ENCODE data around the gene TNRC18.

TNRC18 gene

DNA sequence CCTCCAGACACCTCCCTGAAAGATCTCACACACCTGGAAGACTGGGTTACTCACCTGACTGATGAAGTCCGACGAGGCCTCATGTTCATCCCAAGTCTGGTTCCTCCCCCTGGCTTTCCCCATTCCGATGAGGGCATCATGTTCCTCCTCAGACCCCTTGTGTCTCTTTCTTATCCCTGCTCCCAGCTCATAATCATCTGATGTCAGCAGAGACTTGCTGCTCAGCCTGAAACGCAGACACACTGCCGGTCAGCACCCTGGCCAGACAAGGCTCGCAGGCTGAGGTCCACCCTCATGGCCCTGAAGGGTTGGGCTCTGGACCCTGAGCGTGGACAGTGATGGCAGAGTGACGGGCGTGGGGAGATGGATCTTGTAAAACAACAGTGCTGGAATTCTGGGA lies 64.3 kb downstream of the TNRC18 start:
- Histone ChIP-seq H3K4me3 (ENCODE audit: low read depth, low read length) (no peak overlapping the region), H3K36me3 (ENCODE audit: control insufficient read depth, insufficient read depth, low read length) (peaks cover 10% of the 10 kb centered on the region)

DNA sequence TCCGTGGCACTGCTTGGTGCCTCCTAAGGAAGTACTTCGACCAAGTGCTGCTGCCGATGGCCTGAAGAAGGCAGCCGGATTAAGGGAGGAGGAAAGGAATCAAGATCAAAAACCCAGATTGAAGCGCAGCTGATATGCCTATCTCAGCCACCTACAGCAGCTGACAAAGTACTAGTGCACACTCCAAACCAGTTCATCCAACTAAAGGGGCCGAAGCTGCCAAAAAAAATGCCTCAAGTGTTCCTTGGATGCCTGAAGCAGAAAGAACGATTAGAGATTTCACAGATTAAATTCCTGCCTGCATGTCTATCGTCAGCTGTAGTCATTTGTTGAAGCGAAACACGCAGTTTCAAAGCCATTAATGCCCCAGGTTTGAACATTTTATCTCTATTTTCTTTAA lies 65.7 kb downstream of the TNRC18 start:
- H3K4me3 ChIP-seq (ENCODE audit: low read depth, low read length), result no peak overlapping the region
- H3K4me1 ChIP-seq (ENCODE audit: control insufficient read depth, insufficient read depth, low read length), result no peaks in the 10 kb centered on the region
- H3K36me3 ChIP-seq (ENCODE audit: control insufficient read depth, insufficient read depth, low read length), result peaks cover 10% of the 10 kb centered on the region
- no peaks in the 10 kb centered on the region for H3K27me3 ChIP-seq (ENCODE audit: control insufficient read depth, insufficient read depth, low read length)
- H3K9me3 ChIP-seq (ENCODE audit: control insufficient read depth, insufficient read depth, low read length), result no peaks in the 10 kb centered on the region
- no peak overlapping the region for H3K9ac ChIP-seq (ENCODE audit: low read depth, low read length)

More for the DNA sequence above, 64.3 kb downstream of the TNRC18 start:
- Histone ChIP-seq H3K27me3 (ENCODE audit: control insufficient read depth, insufficient read depth, low read length) (no peaks in the 10 kb centered on the region), H3K9me3 (ENCODE audit: control insufficient read depth, insufficient read depth, low read length) (no peaks in the 10 kb centered on the region), H3K4me1 (ENCODE audit: control insufficient read depth, insufficient read depth, low read length) (no peaks in the 10 kb centered on the region), H3K9ac (ENCODE audit: low read depth, low read length) (no peak overlapping the region)

DNA sequence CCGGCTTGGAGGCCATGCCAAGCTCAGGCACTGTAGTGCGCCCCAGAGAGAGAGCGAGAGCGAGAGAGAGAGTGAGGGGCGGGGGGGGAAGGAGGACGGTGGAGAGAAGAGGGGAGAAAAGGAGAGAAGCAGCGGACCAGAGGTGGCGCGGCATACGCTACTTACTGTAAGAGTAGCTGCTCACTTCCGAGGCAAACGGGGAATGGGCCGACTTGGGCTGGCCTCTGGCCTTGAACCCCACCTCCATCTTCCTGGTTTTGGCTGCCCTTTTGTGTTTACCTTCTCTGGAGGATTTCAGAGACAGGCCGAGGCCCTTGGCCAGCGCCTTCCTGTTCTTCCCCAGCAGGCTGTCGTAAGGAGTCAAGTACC lies 66.9 kb downstream of the TNRC18 start:
- peaks cover 8% of the 10 kb centered on the region for H3K36me3 ChIP-seq (ENCODE audit: control insufficient read depth, insufficient read depth, low read length)

DNA sequence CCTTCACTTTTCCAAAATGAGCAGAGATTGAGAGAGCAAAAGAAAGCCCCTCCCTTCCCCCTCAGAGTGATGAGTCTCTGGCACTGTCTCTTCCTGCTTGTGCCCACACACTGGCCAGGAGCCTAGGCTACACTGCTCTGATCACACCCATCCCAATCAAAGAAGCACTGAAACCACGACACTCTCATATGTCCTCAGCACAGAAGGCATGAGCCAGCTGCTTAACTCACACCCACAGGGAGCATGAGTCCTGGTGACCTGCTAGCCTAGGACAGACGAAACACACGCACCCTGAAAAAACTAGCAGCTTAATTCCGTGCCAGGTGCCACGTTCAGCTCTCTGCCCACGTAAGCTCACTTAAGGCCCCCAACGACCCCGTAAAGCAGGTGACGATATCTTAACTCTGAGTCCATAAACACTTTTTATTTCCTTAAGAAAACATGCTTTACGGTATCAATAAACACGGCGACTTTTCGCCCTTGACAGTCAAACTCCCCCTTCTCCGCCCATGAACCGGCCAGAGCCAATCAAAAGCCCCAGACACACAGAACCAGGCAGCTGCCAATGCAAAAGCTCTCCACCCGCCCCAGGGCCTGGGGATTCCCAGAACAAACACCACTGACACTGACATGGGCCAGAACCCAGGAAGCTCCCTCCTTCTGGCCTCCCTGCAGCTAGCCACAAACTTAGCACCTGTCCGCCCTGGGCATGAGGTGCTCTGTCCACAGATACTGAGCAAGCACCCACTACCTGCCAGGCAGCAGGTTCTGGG lies 69.0 kb downstream of the TNRC18 start:
- no peak overlapping the region for H3K9ac ChIP-seq (ENCODE audit: low read depth, low read length)
- peaks cover 9% of the 10 kb centered on the region for H3K27me3 ChIP-seq (ENCODE audit: control insufficient read depth, insufficient read depth, low read length)
- no peak overlapping the region for H3K4me3 ChIP-seq (ENCODE audit: low read depth, low read length)
- no peaks in the 10 kb centered on the region for H3K9me3 ChIP-seq (ENCODE audit: control insufficient read depth, insufficient read depth, low read length)
- peaks cover 4% of the 10 kb centered on the region for H3K4me1 ChIP-seq (ENCODE audit: control insufficient read depth, insufficient read depth, low read length)
- H3K36me3 ChIP-seq (ENCODE audit: control insufficient read depth, insufficient read depth, low read length), result no peaks in the 10 kb centered on the region

More for the DNA sequence above, 66.9 kb downstream of the TNRC18 start:
- H3K9me3 ChIP-seq (ENCODE audit: control insufficient read depth, insufficient read depth, low read length), result no peaks in the 10 kb centered on the region
- peaks cover 2% of the 10 kb centered on the region for H3K4me1 ChIP-seq (ENCODE audit: control insufficient read depth, insufficient read depth, low read length)
- no peak overlapping the region for H3K4me3 ChIP-seq (ENCODE audit: low read depth, low read length)
- peaks cover 7% of the 10 kb centered on the region for H3K27me3 ChIP-seq (ENCODE audit: control insufficient read depth, insufficient read depth, low read length)
- no peak overlapping the region for H3K9ac ChIP-seq (ENCODE audit: low read depth, low read length)

DNA sequence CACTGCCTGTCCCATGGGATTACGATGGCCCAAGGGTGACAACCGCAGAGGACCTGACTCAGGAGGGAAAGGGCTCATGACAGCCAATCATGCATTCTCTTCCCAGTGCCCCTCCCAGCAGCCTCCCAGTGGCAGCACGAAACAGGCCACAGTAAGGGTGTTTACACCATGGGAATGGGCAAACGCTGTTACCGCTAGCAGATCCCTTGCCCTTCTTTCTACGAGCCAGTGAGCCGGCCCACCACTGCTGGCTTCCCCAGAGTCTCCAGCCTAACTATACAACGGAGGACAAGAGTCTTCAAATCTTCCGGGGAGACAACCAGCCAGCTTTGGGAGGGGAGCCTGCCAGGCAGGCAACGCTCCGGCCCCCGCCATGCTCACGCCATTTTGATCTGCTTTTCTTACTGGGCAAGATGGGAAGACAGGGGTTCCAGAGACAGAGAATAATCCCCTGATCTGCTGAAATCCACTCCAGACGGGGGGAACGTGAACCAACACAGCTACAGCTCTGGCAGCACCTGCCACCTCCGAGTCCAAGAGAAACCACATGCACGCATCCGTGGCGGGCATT lies 71.1 kb downstream of the TNRC18 start:
- Histone ChIP-seq H3K4me1 (ENCODE audit: control insufficient read depth, insufficient read depth, low read length) (peaks cover 4% of the 10 kb centered on the region), H3K4me3 (ENCODE audit: low read depth, low read length) (no peak overlapping the region), H3K9ac (ENCODE audit: low read depth, low read length) (no peak overlapping the region), H3K9me3 (ENCODE audit: control insufficient read depth, insufficient read depth, low read length) (no peaks in the 10 kb centered on the region), H3K27me3 (ENCODE audit: control insufficient read depth, insufficient read depth, low read length) (peaks cover 12% of the 10 kb centered on the region), H3K36me3 (ENCODE audit: control insufficient read depth, insufficient read depth, low read length) (no peaks in the 10 kb centered on the region)

DNA sequence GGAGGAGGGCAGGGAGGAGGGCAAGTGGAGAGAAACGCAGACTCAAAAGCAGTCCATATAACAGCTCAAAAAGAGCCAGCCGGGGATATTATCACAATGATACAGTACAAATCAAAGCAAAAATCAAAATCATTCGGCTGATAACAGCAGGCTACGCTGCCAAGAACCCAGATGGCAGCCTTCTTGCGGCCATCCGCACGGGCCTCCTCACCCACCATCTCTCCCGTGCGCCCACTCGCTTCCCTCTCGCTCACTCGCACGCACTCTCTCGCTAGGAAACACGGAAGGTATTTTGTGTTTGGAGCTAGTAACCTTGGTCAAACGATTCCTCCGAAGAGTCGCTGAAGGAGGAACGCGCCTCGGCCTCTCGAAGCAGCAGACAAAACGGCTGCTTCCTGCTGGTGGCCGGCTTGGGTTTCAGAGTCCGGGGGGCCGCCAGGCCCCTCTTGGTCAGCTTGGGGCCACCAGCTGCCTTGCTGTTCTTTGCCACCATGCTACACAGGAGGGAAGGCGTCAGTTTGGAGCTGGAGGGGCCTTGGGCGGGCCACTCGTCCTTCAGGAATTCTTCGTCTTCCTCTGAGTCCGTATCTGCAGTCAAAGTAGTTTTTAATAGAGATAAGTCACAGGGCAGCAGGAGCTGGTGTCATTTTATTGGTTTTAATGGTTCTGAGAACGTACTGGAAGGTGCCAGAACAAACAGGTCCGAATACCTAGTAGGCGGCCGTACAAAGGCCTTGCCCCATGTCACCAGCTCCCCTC lies 71.9 kb downstream of the TNRC18 start:
- Histone ChIP-seq H3K4me1 (ENCODE audit: control insufficient read depth, insufficient read depth, low read length) (peaks cover 4% of the 10 kb centered on the region), H3K9ac (ENCODE audit: low read depth, low read length) (no peak overlapping the region), H3K27me3 (ENCODE audit: control insufficient read depth, insufficient read depth, low read length) (peaks cover 12% of the 10 kb centered on the region), H3K36me3 (ENCODE audit: control insufficient read depth, insufficient read depth, low read length) (no peaks in the 10 kb centered on the region), H3K4me3 (ENCODE audit: low read depth, low read length) (no peak overlapping the region), H3K9me3 (ENCODE audit: control insufficient read depth, insufficient read depth, low read length) (no peaks in the 10 kb centered on the region)

DNA sequence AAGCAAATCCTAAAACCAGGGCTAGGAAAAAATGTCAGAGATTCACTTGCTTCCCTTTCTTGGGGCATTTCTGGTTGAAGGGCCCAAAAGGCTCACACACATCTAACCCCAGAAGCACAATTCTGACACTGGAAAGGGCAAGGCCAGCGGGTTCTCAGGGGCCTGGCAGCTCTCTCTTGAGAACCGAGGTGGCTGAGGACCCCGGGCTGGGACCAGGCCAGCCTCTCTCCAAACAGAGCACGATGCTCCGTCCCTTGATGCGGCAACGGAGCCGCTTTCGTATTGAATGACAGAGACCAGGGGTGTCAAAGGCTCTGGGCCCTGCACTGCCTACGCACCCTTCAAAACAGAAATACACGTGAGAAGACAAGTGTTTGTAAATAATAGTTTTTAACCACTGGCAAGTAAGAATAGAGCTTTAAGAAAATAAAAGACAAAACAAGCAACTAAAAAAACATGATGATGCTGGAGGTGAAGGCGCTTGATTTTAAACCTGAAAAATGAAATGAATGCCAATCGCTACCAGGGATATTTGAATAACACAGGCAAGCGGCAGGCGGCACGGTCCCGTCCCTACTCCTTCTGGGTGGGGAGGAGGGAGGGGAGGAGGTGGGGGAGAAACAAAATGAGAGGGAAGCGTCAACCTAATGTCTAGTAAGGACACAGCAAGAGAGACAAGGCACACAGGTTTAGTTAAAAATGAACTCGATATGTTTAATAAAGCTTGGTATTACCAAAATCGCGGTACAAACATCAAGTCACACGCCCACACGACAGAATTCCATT lies 72.8 kb downstream of the TNRC18 start:
- Histone ChIP-seq H3K9ac (ENCODE audit: low read depth, low read length) (no peak overlapping the region), H3K36me3 (ENCODE audit: control insufficient read depth, insufficient read depth, low read length) (no peaks in the 10 kb centered on the region), H3K4me3 (ENCODE audit: low read depth, low read length) (peak overlapping the region; percentile 22), H3K9me3 (ENCODE audit: control insufficient read depth, insufficient read depth, low read length) (no peaks in the 10 kb centered on the region), H3K4me1 (ENCODE audit: control insufficient read depth, insufficient read depth, low read length) (peaks cover 4% of the 10 kb centered on the region), H3K27me3 (ENCODE audit: control insufficient read depth, insufficient read depth, low read length) (peaks cover 12% of the 10 kb centered on the region)

DNA sequence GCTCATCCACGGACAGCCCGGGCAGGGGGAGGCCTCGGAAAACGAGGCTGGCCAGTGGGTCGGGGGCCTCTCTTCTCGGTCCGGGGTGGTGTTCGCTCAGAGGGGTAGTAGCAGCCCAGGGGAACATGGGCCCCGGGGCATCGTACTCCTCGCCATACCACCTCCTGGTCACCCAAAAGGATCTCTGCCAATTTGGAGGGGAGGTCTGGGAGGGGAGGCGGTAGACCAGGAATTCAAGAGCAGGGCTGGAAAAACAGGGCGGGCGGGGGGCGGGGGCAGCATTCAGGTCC lies 73.5 kb downstream of the TNRC18 start:
- Histone ChIP-seq H3K9me3 (ENCODE audit: control insufficient read depth, insufficient read depth, low read length) (no peaks in the 10 kb centered on the region), H3K36me3 (ENCODE audit: control insufficient read depth, insufficient read depth, low read length) (no peaks in the 10 kb centered on the region), H3K4me1 (ENCODE audit: control insufficient read depth, insufficient read depth, low read length) (peaks cover 4% of the 10 kb centered on the region), H3K4me3 (ENCODE audit: low read depth, low read length) (peak overlapping the region; percentile 18), H3K27me3 (ENCODE audit: control insufficient read depth, insufficient read depth, low read length) (peaks cover 12% of the 10 kb centered on the region), H3K9ac (ENCODE audit: low read depth, low read length) (no peak overlapping the region)

DNA sequence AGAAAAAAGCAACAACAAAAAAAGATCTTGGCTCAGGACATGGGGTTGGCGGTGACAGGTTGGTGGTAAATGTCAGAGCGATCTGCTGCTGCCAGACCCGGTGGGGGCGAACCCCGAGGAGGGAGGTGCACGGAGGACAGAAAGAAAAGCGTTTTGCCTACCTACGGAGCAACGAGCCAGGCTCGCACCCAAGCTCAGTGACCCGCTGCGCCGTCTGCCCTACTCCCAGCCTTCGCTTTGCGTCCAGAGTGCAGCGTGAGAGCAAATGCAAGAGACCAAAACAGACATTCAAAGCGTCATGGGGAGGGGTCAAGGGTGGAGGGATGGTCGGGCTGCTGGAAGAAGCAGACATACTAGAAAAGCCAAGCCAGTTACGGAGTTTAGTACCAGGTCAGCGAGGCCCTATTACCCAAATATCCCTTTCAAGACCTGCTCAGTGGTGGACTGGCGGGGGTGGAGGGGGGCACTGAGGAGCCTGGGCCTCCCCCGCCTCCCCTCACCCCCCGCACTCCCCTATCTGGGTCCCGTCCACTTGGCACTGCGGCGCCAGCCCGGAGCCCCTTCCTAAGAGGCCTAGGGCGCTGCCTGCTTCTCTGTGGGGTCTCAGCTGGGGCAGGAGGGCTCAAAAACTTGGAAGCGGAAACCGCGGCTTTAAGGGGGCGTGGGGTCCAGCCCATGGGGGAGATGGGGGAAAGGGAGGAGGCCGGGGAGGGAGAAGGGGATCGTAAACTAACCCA lies 74.0 kb downstream of the TNRC18 start:
- Histone ChIP-seq H3K4me1 (ENCODE audit: control insufficient read depth, insufficient read depth, low read length) (peaks cover 4% of the 10 kb centered on the region), H3K9me3 (ENCODE audit: control insufficient read depth, insufficient read depth, low read length) (no peaks in the 10 kb centered on the region), H3K4me3 (ENCODE audit: low read depth, low read length) (peak overlapping the region; percentile 23), H3K36me3 (ENCODE audit: control insufficient read depth, insufficient read depth, low read length) (no peaks in the 10 kb centered on the region), H3K27me3 (ENCODE audit: control insufficient read depth, insufficient read depth, low read length) (peaks cover 12% of the 10 kb centered on the region), H3K9ac (ENCODE audit: low read depth, low read length) (no peak overlapping the region)

DNA sequence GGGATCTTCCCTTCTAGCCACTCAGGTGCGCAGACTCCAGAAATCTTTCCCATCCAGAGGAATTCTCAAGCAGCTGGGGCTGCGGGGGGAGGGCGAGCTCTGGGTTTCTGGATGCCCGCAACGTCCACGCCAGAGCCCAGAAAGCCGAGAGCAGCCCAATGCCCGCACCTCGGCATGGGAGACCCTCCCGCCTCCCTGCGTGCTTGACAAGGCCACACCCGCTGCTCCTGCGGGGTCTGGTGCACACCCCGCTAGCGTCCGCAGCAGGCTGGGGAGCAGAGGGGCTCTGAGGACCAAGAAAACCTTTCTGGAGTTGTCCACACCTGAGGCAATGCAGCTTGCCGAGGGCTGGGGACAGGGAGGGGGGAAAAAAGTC lies 74.6 kb downstream of the TNRC18 start:
- Histone ChIP-seq H3K4me1 (ENCODE audit: control insufficient read depth, insufficient read depth, low read length) (peaks cover 4% of the 10 kb centered on the region), H3K4me3 (ENCODE audit: low read depth, low read length) (peak overlapping the region; percentile 23), H3K9ac (ENCODE audit: low read depth, low read length) (no peak overlapping the region), H3K36me3 (ENCODE audit: control insufficient read depth, insufficient read depth, low read length) (no peaks in the 10 kb centered on the region), H3K9me3 (ENCODE audit: control insufficient read depth, insufficient read depth, low read length) (no peaks in the 10 kb centered on the region), H3K27me3 (ENCODE audit: control insufficient read depth, insufficient read depth, low read length) (peaks cover 12% of the 10 kb centered on the region)

Data from iPS-15b (cell line).